ENCODE results near the gene PLRG1.

GRCh38 chr4:154578919-154579318 lies 28.7 kb upstream of the PLRG1 start:
- TF ChIP-seq CTCF (conservative IDR thresholded peaks at IDR 0.05; ENCODE audit: low read length): no peak
- TF ChIP-seq EZH2phosphoT487 (IDR thresholded peaks at IDR 0.05; ENCODE audit: borderline replicate concordance, low read depth, low read length): no peak

Measured in OCI-LY7 (cell line).